Mesothelial cell of epicardium (in vitro differentiated cells): ENCODE measurements around the gene SLC9A9. TPM values are rescaled to one million over a fixed set of nuclear protein-coding genes. Genes with fewer than 3 reads are reported as not detected.
A peak's percentile ranks its signal among the peaks of the same experiment; 100 is the strongest.
"Not testable (repeated sequence)": the region's sequence is repeated elsewhere in the genome, so short reads cannot be mapped to it uniquely, and the experiment has no call there.

Experiments
- DNase-seq, 2 experiments: peaks; one replicate each; pipeline ENCODE4 v3.0.0; 2021; ENCODE audit warnings: low spot score in 2 of 2; ENCODE audit not compliant: unreplicated experiment in 2 of 2
- H3K27ac Mint-ChIP-seq: 2 replicates; pipeline ENCODE4 v1.8.0; 2021; ENCODE audit warnings: mixed read lengths
- H3K27me3 Mint-ChIP-seq: 2 replicates; pipeline ENCODE4 v1.8.0; 2021; ENCODE audit warnings: low read depth, mixed read lengths
- H3K36me3 Mint-ChIP-seq: 2 replicates; pipeline ENCODE4 v1.8.0; 2021; ENCODE audit warnings: mixed read lengths
- H3K4me1 Mint-ChIP-seq: 2 replicates; pipeline ENCODE4 v1.8.0; 2021; ENCODE audit warnings: mixed read lengths
- H3K4me3 Mint-ChIP-seq: 2 replicates; pipeline ENCODE4 v1.8.0; 2021; ENCODE audit warnings: mild to moderate bottlenecking, moderate library complexity, mixed read lengths
- H3K9me3 Mint-ChIP-seq: 2 replicates; pipeline ENCODE4 v1.8.0; 2021; ENCODE audit warnings: mixed read lengths
- total RNA-seq: library from RNA; stranded (reverse); gene quantifications from 3 replicates; pipeline ENCODE4 v1.2.1, GENCODE V29; 2021
- TF ChIP-seq, protein P1 (sequence below): fragments of 200-600 bp; sonication (generic); IDR thresholded peaks from one replicate; pipeline ENCODE4 v1.5.0; 2021; ENCODE audit warnings: antibody characterized with exemption; ENCODE audit not compliant: unreplicated experiment

SLC9A9 gene
- total RNA-seq, 1 donor from 2014 or later, result 2.7 TPM

DNA sequence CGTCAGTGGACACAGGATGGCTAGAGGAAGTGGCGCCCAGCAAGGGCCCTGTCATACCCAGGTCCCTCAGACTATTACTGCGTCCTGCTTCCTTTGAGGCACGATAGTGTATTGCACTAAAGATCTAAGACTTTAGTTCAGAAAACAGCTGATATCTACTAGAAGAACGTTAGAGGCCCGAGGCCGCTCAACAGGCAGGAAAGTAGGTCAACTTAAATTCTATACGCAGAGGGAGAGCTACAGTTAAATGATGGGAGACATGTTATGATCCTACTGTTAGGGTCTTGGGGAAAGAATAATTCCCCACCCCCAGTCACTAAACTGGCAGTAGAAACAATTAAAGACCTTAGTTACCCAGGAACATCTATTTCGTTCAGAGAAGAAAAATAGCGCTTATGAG is 410.9 kb downstream of the SLC9A9 start:
- peaks cover 6% of the 10 kb centered on the region for H3K4me1 Mint-ChIP-seq
- no peaks in the 10 kb centered on the region for H3K9me3 Mint-ChIP-seq
- TF ChIP-seq, protein P1, sequence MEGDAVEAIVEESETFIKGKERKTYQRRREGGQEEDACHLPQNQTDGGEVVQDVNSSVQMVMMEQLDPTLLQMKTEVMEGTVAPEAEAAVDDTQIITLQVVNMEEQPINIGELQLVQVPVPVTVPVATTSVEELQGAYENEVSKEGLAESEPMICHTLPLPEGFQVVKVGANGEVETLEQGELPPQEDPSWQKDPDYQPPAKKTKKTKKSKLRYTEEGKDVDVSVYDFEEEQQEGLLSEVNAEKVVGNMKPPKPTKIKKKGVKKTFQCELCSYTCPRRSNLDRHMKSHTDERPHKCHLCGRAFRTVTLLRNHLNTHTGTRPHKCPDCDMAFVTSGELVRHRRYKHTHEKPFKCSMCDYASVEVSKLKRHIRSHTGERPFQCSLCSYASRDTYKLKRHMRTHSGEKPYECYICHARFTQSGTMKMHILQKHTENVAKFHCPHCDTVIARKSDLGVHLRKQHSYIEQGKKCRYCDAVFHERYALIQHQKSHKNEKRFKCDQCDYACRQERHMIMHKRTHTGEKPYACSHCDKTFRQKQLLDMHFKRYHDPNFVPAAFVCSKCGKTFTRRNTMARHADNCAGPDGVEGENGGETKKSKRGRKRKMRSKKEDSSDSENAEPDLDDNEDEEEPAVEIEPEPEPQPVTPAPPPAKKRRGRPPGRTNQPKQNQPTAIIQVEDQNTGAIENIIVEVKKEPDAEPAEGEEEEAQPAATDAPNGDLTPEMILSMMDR, result no peak
- no peak overlapping the region for H3K27ac Mint-ChIP-seq
- no peaks in the 10 kb centered on the region for H3K36me3 Mint-ChIP-seq
- H3K4me3 Mint-ChIP-seq, result no peak overlapping the region
- DNase-seq, result no peak
- H3K27me3 Mint-ChIP-seq, result peaks cover 3% of the 10 kb centered on the region

DNA sequence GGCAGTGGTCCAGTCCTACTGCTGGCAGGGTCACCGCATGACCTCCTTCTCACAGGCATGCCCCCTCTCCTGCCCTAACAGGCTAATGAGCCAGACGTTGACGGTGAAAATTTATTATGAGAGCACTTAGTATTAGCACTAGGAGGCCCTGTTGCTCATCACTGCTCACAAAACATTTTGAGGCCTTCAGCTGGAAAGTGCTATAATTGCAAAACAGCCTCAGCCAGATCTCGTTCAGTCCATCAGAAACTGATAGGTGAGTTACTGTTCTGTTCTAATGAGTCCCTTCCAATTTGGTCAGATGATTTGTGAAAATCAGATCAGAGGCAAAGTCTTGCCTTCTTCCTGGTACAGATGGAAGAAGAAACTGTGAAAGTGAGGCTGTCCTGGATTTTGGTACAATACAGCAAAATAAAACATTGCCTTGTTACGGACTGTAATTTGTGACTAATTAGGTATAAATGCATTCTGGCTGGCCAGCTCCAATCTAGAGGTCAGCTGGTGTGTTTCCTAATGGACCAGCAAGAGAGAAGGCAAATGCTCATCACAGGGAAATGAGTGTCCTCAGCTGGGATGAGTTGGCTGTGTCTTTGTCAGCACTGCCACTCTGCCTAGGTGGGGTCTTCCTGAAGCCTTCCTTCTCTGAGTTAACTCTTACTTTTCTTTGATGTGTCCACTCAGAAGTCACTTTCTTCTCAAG is 411.9 kb downstream of the SLC9A9 start:
- Mint-ChIP-seq H3K27ac (no peak overlapping the region), H3K4me3 (no peak overlapping the region), H3K9me3 (no peaks in the 10 kb centered on the region), H3K4me1 (peaks cover 11% of the 10 kb centered on the region), H3K27me3 (peaks cover 3% of the 10 kb centered on the region), H3K36me3 (no peaks in the 10 kb centered on the region)
- DNase-seq, result no peak
- TF ChIP-seq, protein P1, result no peak

DNA sequence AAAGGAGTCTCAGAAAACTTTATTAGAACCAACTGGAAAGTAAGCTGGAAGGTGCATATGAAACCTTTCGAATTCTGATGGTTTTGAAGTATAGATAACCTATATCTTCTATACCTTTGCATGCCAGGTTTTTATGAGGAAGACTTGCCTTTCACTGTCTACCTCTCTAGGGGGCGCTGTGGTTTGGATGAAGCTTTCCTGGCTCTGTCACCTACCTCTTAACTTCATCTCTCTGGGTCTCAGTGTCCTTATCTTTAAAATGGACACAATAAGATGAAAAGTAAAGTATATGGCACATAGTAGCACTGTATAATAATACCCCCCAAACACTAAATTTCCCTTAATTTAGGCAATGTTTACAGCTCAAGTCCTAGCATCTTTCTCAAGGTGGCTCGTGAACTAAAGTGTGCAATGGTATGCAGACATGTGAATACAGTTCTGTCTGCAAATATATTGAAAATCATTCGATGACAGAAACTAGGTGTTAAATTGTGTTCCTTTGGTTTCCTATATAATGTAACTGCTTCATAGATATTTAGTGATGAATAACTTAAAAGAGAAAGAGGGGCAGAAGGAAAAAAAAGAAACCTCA is 414.4 kb downstream of the SLC9A9 start:
- Mint-ChIP-seq H3K4me3 (no peak overlapping the region), H3K4me1 (peaks cover 11% of the 10 kb centered on the region), H3K9me3 (no peaks in the 10 kb centered on the region), H3K27me3 (no peaks in the 10 kb centered on the region), H3K27ac (no peak overlapping the region), H3K36me3 (no peaks in the 10 kb centered on the region)
- no peak for DNase-seq
- TF ChIP-seq, protein P1, result peak; percentile 31

DNA sequence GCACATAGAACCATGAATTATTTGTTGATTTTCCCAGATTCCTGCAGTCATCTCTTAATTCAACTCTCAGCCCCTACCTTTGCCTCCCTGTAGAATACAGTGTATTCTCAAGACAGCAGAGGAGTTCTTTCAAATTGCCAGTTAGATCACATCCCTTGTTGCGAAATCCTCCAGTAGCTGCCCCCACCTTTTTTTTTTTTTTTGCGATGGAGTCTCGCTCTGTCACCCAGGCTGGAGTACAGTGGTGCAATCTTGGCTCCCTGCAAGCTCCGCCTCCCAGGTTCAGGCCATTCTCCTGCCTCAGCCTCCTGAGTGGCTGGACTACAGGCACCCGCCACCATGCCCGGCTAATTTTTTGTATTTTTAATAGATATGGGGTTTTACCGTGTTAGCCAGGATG is 417.0 kb downstream of the SLC9A9 start:
- not testable (repeated sequence) for H3K27ac Mint-ChIP-seq, H3K9me3 Mint-ChIP-seq, H3K4me3 Mint-ChIP-seq, H3K27me3 Mint-ChIP-seq, DNase-seq, H3K36me3 Mint-ChIP-seq
- peaks cover 11% of the 10 kb centered on the region for H3K4me1 Mint-ChIP-seq

DNA sequence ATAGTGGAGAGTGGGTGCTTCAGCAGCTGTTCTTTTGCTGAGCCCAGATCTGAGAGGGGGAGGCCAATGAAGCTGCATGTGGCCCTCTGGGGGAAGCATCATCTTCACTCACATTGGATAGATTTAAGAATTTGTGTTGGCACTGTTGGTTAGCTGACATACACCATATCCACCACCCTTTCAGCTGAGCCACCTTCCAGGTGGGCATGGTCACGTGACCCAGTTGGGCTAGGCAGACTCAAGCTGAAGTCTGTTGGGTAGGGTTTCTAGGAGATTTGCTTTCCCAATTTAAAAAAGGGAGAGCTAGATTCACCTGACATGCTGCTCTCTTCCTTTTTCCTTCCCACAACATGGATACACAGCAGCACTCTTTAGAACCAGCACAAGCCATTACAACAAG is 417.7 kb downstream of the SLC9A9 start:
- DNase-seq, result no peak
- no peak overlapping the region for H3K4me3 Mint-ChIP-seq

More for the DNA sequence above, 417.7 kb downstream of the SLC9A9 start:
- H3K27ac Mint-ChIP-seq, result no peak overlapping the region
- no peaks in the 10 kb centered on the region for H3K9me3 Mint-ChIP-seq
- H3K36me3 Mint-ChIP-seq, result no peaks in the 10 kb centered on the region
- TF ChIP-seq, protein P1, result no peak
- H3K27me3 Mint-ChIP-seq, result no peaks in the 10 kb centered on the region
- H3K4me1 Mint-ChIP-seq, result peaks cover 11% of the 10 kb centered on the region
